Fibroblast of villous mesenchyme (primary cell): ENCODE results near the gene NTF3. TPM values are rescaled to one million over a fixed set of nuclear protein-coding genes. Genes with fewer than 3 reads are reported as not detected.

Experiments
- DNase-seq: peaks from one replicate; pipeline ENCODE4 v3.0.0-alpha.2; 2010; ENCODE audit warnings: low read depth
- H3K4me3 ChIP-seq: 2 replicates; pipeline ENCODE4 v1.5.1; 2011; ENCODE audit warnings: low read depth, mild to moderate bottlenecking, low read length
- CTCF ChIP-seq: IDR thresholded peaks from 2 replicates; pipeline ENCODE4 v1.5.1; 2012; ENCODE audit warnings: low read depth, mild to moderate bottlenecking, low read length; ENCODE audit not compliant: insufficient read depth
- total RNA-seq: library from RNA; depleted of rRNA; stranded (reverse); fragments of >200 nt; gene quantifications from 2 replicates; pipeline ENCODE4 v1.2.3, GENCODE V29; 2012

The NTF3 gene
- total RNA-seq, 1 donor, result 2.2 TPM

GRCh38 chr12:5458229-5459050, 26.5 kb downstream of the NTF3 start:
- no peak overlapping the region for H3K4me3 ChIP-seq
- DNase-seq, result no peak
- TF ChIP-seq CTCF, result no peak

- no peak for DNase-seq
- TF ChIP-seq CTCF, result no peak
- no peak overlapping the region for H3K4me3 ChIP-seq
Observed at GRCh38 chr12:5459051-5459782, 27.3 kb downstream of the NTF3 start.

GRCh38 chr12:5460817-5461216, 28.9 kb downstream of the NTF3 start:
- TF ChIP-seq CTCF, result no peak
- DNase-seq, result no peak
- no peak overlapping the region for H3K4me3 ChIP-seq

GRCh38 chr12:5461966-5462365, 30.1 kb downstream of the NTF3 start:
- no peak overlapping the region for H3K4me3 ChIP-seq
- DNase-seq, result no peak
- TF ChIP-seq CTCF, result no peak

GRCh38 chr12:5464096-5464495, 32.2 kb downstream of the NTF3 start:
- no peak overlapping the region for H3K4me3 ChIP-seq
- no peak for DNase-seq
- no peak for TF ChIP-seq CTCF

GRCh38 chr12:5465384-5465783, 33.5 kb downstream of the NTF3 start:
- no peak for DNase-seq
- no peak overlapping the region for H3K4me3 ChIP-seq
- TF ChIP-seq CTCF, result no peak
